ENCODE measurements around the gene HSPA6.

GRCh38 chr1:161510477-161510876 is 13.9 kb upstream of the HSPA6 start:
- TF ChIP-seq CTCF (optimal IDR thresholded peaks at IDR 0.05 in 1 of 3, IDR thresholded peaks at IDR 0.05 in 1 of 3, conservative IDR thresholded peaks at IDR 0.05 in 1 of 3; ENCODE audit: extremely low read depth in 1 of 3, insufficient read depth in 2 of 3, low read length in 3 of 3) (no peak), EZH2 (IDR thresholded peaks at IDR 0.05; ENCODE audit: low read length) (no peak)
